Thoracic aorta endothelial cell (primary cell): Measurements from ENCODE around the gene FOXD4L3. TPM values are rescaled to one million over a fixed set of nuclear protein-coding genes. Genes with fewer than 3 reads are reported as not detected.

Source experiments
- total RNA-seq: library from RNA; depleted of rRNA; stranded (reverse); fragments of >200 nt; gene quantifications from 2 replicates; pipeline ENCODE4 v1.2.3, GENCODE V29; 2012

Gene FOXD4L3
- total RNA-seq = 0.27 TPM in 1 of 2 replicates, not detected in the other

DNA sequence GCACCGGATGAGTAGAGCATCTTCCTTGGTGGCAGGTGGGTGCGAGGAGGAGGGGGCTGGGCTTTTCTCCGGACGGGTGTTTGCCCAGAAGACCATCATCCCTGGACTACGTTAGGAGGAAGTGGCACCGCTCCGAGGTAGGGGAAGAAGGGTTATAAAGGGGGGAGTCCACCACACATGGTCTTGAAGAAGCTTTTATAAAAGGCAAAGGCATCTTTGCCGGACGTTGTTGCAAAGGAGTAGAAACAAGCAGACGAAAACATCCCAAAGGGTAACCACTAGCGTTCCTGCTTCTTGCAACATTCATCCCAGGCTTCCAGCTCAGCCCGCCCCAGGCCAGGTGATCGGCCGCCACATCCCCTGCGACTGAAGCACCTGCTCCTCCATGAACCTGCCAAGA, at the start of gene FOXD4L3:
TSS of gene FOXD4L3 (plus strand) at position 301 of the 400 bp plus-strand sequence. CDS start at position 386, 85 bp downstream.

Other genes starting within 250 kb of the FOXD4L3 start
- gene ZNG1C, start 60.9 kb upstream of the FOXD4L3 start, total RNA-seq = 33.8 and 36.7 TPM in 2 replicates
- gene PGM5, start 53.7 kb downstream of the FOXD4L3 start, total RNA-seq = 0.27 and 0.93 TPM in 2 replicates
- gene TMEM252, start 238.0 kb downstream of the FOXD4L3 start, total RNA-seq = not detected in 2 replicates